B cell (primary cell): ENCODE data around the gene EML6.

ENCODE experiments used
- EZH2 ChIP-seq: IDR thresholded peaks from 2 replicates; pipeline ENCODE4 v1.6.1; 2012; ENCODE audit warnings: borderline replicate concordance, low read depth, mild to moderate bottlenecking, moderate library complexity, low read length; ENCODE audit not compliant: insufficient read depth, poor library complexity, severe bottlenecking
- TF ChIP-seq, protein P1 (sequence below): fragments of 200-600 bp; IDR thresholded peaks from one replicate; pipeline ENCODE4 v1.8.0; 2022; ENCODE audit warnings: antibody characterized with exemption, mild to moderate bottlenecking

GRCh38 chr2:54916637-54917036 lies 193.2 kb downstream of the EML6 start:
- TF ChIP-seq, protein P1, sequence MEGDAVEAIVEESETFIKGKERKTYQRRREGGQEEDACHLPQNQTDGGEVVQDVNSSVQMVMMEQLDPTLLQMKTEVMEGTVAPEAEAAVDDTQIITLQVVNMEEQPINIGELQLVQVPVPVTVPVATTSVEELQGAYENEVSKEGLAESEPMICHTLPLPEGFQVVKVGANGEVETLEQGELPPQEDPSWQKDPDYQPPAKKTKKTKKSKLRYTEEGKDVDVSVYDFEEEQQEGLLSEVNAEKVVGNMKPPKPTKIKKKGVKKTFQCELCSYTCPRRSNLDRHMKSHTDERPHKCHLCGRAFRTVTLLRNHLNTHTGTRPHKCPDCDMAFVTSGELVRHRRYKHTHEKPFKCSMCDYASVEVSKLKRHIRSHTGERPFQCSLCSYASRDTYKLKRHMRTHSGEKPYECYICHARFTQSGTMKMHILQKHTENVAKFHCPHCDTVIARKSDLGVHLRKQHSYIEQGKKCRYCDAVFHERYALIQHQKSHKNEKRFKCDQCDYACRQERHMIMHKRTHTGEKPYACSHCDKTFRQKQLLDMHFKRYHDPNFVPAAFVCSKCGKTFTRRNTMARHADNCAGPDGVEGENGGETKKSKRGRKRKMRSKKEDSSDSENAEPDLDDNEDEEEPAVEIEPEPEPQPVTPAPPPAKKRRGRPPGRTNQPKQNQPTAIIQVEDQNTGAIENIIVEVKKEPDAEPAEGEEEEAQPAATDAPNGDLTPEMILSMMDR = no peak
- no peak for TF ChIP-seq EZH2
